HS-27A (cell line): Measurements from ENCODE around the gene SOX8.
"Not testable (repeated sequence)": the region's sequence is repeated elsewhere in the genome, so short reads cannot be mapped to it uniquely, and the experiment has no call there.

Source experiments
- DNase-seq: peaks from one replicate; pipeline ENCODE4 v3.0.0-alpha.2; 2012; ENCODE audit warnings: low read depth, missing footprints

The SOX8 gene

GRCh38 chr16:981695-982144 is at the start of gene SOX8:
Gene SOX8, plus strand, starts transcription at chr16:981770. Its CDS starts 153 bp downstream, at chr16:981923.
- no peak for DNase-seq

GRCh38 chr16:932831-933330 is 48.7 kb upstream of the SOX8 start:
- no peak for DNase-seq

GRCh38 chr16:933581-933980 is 48.0 kb upstream of the SOX8 start:
- DNase-seq: no peak

- DNase-seq: no peak
Observed at GRCh38 chr16:934178-934577, 47.4 kb upstream of the SOX8 start.

- DNase-seq: no peak
Observed at GRCh38 chr16:935684-936083, 45.9 kb upstream of the SOX8 start.

GRCh38 chr16:937311-937710 is 44.3 kb upstream of the SOX8 start:
- DNase-seq: no peak

- DNase-seq: no peak
Observed at GRCh38 chr16:937723-938122, 43.8 kb upstream of the SOX8 start.

- no peak for DNase-seq
Observed at GRCh38 chr16:938136-938535, 43.4 kb upstream of the SOX8 start.

GRCh38 chr16:938752-939151 is 42.8 kb upstream of the SOX8 start:
- no peak for DNase-seq

- no peak for DNase-seq
Observed at GRCh38 chr16:939311-939710, 42.3 kb upstream of the SOX8 start.

GRCh38 chr16:939941-940340 is 41.6 kb upstream of the SOX8 start:
- no peak for DNase-seq

- no peak for DNase-seq
Observed at GRCh38 chr16:942436-943060, 39.0 kb upstream of the SOX8 start.

- DNase-seq: no peak
Observed at GRCh38 chr16:943971-944370, 37.6 kb upstream of the SOX8 start.

GRCh38 chr16:945271-946047 is 36.1 kb upstream of the SOX8 start:
- no peak for DNase-seq

GRCh38 chr16:946048-946395 is 35.5 kb upstream of the SOX8 start:
- no peak for DNase-seq

GRCh38 chr16:947255-947921 is 34.2 kb upstream of the SOX8 start:
- no peak for DNase-seq

GRCh38 chr16:947922-948303 is 33.7 kb upstream of the SOX8 start:
- not testable (repeated sequence) for DNase-seq

- not testable (repeated sequence) for DNase-seq
Observed at GRCh38 chr16:948767-949166, 32.8 kb upstream of the SOX8 start.

- not testable (repeated sequence) for DNase-seq
Observed at GRCh38 chr16:950733-951573, 30.6 kb upstream of the SOX8 start.

GRCh38 chr16:951660-952301 is 29.8 kb upstream of the SOX8 start:
- DNase-seq: no peak

- no peak for DNase-seq
Observed at GRCh38 chr16:952321-952720, 29.2 kb upstream of the SOX8 start.

GRCh38 chr16:953818-954217 is 27.8 kb upstream of the SOX8 start:
- DNase-seq: not testable (repeated sequence)
